GM10266 (cell line): ENCODE results near the gene CCDC71.
A peak's percentile ranks its signal among the peaks of the same experiment; 100 is the strongest.

Experiments used
- DNase-seq: peaks from one replicate; pipeline ENCODE4 v3.0.0; 2012; ENCODE audit errors: extremely low spot score
- CTCF ChIP-seq: IDR thresholded peaks from 2 replicates; pipeline ENCODE4 v1.5.1; 2012; ENCODE audit warnings: mild to moderate bottlenecking, low read depth; ENCODE audit not compliant: control insufficient read depth, insufficient read depth; ENCODE audit errors: missing control alignments

CCDC71 gene

GRCh38 chr3:49132073-49132436 is 34.1 kb downstream of the CCDC71 start:
- TF ChIP-seq CTCF, result no peak
- no peak for DNase-seq

- no peak for TF ChIP-seq CTCF
- no peak for DNase-seq
These were observed 34.6 kb downstream of the CCDC71 start for GRCh38 chr3:49131576-49131975.

GRCh38 chr3:49131040-49131439 is 35.1 kb downstream of the CCDC71 start:
- DNase-seq, result no peak
- no peak for TF ChIP-seq CTCF

GRCh38 chr3:49124991-49125670 is 41.0 kb downstream of the CCDC71 start:
- peak; percentile 50 for TF ChIP-seq CTCF
- no peak for DNase-seq

GRCh38 chr3:49124203-49124602 is 41.9 kb downstream of the CCDC71 start:
- no peak for TF ChIP-seq CTCF
- no peak for DNase-seq

GRCh38 chr3:49123687-49124086 is 42.4 kb downstream of the CCDC71 start:
- DNase-seq, result no peak
- TF ChIP-seq CTCF, result no peak

- DNase-seq, result no peak
- TF ChIP-seq CTCF, result no peak
These were observed 43.1 kb downstream of the CCDC71 start for GRCh38 chr3:49122886-49123545.
